22Rv1 (cell line): ENCODE data around the gene SLC2A4.

ENCODE experiments used
- CTCF ChIP-seq: fragments of 450-650 bp; IDR thresholded peaks from 2 replicates; pipeline ENCODE4 v1.5.1; 2017; ENCODE audit warnings: mild to moderate bottlenecking
- ZFX ChIP-seq: fragments of 450-650 bp; IDR thresholded peaks from 2 replicates; pipeline ENCODE4 v1.6.1; 2017; ENCODE audit warnings: antibody characterized with exemption, borderline replicate concordance

- no peak for TF ChIP-seq CTCF
- TF ChIP-seq ZFX: no peak
Measured at GRCh38 chr17:7290685-7291084, 9.2 kb downstream of the SLC2A4 start.
